Parietal lobe (tissue), 1 donor: Measurements from ENCODE around the gene TRAT1. TPM values are rescaled to one million over a fixed set of nuclear protein-coding genes. Genes with fewer than 3 reads are reported as not detected.

Experiments used
- total RNA-seq: library from RNA; depleted of rRNA; stranded (reverse); fragments of >200 nt; gene quantifications from one replicate; pipeline ENCODE4 v1.2.3, GENCODE V29; 2014

Gene TRAT1, protein sequence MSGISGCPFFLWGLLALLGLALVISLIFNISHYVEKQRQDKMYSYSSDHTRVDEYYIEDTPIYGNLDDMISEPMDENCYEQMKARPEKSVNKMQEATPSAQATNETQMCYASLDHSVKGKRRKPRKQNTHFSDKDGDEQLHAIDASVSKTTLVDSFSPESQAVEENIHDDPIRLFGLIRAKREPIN
- total RNA-seq = not detected

DNA sequence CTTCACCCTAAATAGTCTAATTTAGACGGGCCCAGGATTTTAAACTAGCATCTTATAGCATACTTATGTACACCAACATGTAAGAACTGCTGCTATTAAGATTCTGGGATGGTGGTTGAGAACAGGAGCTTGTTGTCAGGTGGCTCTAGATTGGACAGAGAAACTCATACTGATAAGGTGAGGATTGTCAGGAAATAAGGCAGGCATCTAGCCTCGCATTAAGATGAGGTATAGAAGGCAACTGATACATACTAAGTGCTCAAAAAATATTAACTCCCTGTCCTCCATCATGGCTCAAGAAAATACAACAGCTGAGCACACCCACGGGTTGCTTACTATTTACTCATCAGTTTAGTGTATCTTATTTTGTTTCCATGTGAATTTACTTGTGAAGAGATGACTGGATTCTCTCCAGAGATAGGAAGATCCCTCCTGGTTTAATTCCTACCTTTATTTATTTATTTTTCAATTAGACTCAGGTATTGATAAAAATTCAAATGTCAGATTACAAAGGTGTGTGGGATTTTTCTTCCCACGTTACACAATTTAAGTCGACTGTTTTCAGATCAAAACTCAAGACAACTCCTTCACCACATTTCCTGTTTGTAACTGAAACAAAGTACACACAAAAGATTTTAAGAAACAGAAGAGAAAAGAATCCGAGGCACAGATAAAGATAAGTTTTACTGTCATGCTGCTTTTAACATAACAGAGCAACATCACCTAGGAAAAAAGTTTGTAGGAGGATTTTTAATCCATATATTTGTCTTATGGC is at the start of gene TRAT1:
Gene TRAT1, plus strand, starts transcription at position 664 of the 775 bp plus-strand sequence. CDS start 142 bp downstream, outside the sequence.

Other genes starting within 250 kb of the TRAT1 start
- gene CIP2A, start 233.3 kb upstream of the TRAT1 start, total RNA-seq = 31.6 TPM
- 53.5 TPM for gene DZIP3, start 233.1 kb upstream of the TRAT1 start, total RNA-seq
- not detected for gene RETNLB, start 65.4 kb upstream of the TRAT1 start, total RNA-seq
- not detected for gene GUCA1C, start 131.1 kb downstream of the TRAT1 start, total RNA-seq